GM13977 (cell line): Measurements from ENCODE around the gene MED27.

Source experiments
- DNase-seq: peaks from one replicate; pipeline ENCODE4 v3.0.0; 2012; ENCODE audit warnings: low spot score
- CTCF ChIP-seq: IDR thresholded peaks from 2 replicates; pipeline ENCODE4 v1.5.1; 2012; ENCODE audit warnings: mild to moderate bottlenecking, control low read depth; ENCODE audit not compliant: insufficient read depth; ENCODE audit errors: extremely low read depth, missing control alignments
- in situ Hi-C: fragments of 300-500 bp; cut with MboI; formaldehyde crosslinking; loops from one replicate; pipeline ENCODE4 v1.12.0; 2022; ENCODE audit warnings: low sequenced_read_pairs, low pct_unique_long_range_greater_than_20kb, mixed read lengths, inconsistent platforms; ENCODE audit not compliant: unreplicated experiment

The MED27 gene

DNA sequence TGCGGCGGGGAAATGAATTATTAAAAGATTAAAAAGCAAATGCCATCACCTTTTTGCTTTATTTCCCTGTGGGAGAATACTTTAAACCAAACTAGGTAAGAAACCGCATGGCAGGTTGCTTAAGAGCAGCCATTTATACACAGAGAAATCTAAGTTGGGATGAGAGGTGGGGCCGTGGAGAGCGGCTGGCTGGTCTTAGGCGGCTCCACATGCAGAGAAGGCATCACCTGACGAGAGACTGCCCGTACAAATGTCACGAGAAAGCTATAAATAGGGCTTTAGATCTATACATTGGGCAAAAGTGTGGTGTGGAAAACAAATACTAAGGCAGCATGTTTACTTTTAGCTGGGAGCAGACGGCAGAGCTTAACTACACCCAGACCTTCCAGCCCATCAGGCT, 39.4 kb downstream of the MED27 start:
- TF ChIP-seq CTCF: no peak
- in situ Hi-C loops: no loop called here
- DNase-seq: no peak

DNA sequence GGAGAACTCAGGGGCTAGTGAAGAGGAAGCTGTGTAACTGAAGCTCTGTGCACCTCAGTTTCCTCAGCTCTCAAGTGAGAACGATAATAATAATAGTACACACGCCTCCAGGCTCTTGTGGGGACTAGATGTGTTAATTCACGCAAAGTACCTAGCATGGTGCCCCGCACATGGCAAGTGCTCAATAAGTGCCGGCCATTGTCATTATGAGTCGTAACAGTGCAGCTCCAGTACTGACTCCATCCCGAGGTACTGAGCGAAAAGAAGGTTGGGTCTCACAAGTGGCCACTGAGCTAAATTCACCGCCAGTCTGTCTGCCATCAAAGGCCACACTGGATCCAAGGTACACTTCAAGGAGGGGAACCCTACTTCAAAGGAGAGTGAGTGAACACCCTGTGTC, 40.4 kb downstream of the MED27 start:
- TF ChIP-seq CTCF: no peak
- no peak for DNase-seq
- in situ Hi-C loops: no loop called here

- in situ Hi-C loops: no loop called here
- TF ChIP-seq CTCF: no peak
- no peak for DNase-seq
Observed at GRCh38 chr9:132037458-132037857, 42.2 kb downstream of the MED27 start.

DNA sequence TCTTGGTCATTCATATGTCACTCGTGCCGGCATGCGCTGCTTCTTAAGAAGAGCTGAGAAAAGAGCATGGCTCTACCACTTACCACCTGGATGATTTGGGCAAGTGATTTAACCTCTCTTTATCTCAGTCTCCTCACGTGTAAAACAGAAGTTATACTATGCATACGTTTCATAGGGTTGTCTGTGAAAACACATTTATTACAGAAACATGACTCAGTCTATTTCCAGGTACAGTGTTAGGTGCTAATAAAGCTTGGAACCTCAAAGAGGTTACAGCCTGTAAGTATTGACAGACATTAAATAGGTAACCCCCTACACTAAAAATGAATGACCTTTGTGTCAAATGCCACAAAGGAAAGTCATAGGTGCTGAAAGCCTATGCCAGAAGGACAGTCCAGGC, 43.1 kb downstream of the MED27 start:
- TF ChIP-seq CTCF: no peak
- no peak for DNase-seq
- in situ Hi-C loops: no loop called here

- DNase-seq: no peak
- in situ Hi-C loops: no loop called here
- TF ChIP-seq CTCF: no peak
Observed at GRCh38 chr9:132035679-132036078, 44.0 kb downstream of the MED27 start.

- peak; percentile 62 for DNase-seq
- in situ Hi-C loops: no loop called here
- no peak for TF ChIP-seq CTCF
Observed at GRCh38 chr9:132032238-132032950, 47.3 kb downstream of the MED27 start.
